ENCODE results near the gene ESYT3.

DNA sequence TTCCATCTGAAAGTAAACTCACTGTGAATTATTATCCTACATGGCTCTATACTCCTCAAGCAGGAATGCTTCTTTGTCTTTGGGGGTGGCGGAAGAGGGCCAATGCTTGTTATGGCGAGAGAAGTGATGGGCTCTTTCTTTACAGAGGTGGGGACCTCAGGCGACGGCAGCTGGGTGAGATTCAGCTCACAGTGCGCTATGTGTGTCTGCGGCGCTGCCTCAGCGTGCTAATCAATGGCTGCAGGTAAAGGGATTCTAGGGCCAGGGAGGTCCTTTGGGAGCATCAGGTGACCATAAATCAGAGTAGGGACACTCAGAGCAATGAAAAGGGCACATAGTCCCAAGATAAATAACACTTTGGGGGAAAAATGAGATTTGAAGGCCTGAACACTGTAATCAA, 39.0 kb downstream of the ESYT3 start:
- TF ChIP-seq SUZ12 (IDR thresholded peaks at IDR 0.05; ENCODE audit: extremely low read depth, insufficient read depth, insufficient read length) (no peak), YY1 (IDR thresholded peaks at IDR 0.05; ENCODE audit: insufficient read depth, insufficient read length) (no peak)

All from NT2/D1 (cell line).